ENCODE data around the gene ID3.

ID3 gene

DNA sequence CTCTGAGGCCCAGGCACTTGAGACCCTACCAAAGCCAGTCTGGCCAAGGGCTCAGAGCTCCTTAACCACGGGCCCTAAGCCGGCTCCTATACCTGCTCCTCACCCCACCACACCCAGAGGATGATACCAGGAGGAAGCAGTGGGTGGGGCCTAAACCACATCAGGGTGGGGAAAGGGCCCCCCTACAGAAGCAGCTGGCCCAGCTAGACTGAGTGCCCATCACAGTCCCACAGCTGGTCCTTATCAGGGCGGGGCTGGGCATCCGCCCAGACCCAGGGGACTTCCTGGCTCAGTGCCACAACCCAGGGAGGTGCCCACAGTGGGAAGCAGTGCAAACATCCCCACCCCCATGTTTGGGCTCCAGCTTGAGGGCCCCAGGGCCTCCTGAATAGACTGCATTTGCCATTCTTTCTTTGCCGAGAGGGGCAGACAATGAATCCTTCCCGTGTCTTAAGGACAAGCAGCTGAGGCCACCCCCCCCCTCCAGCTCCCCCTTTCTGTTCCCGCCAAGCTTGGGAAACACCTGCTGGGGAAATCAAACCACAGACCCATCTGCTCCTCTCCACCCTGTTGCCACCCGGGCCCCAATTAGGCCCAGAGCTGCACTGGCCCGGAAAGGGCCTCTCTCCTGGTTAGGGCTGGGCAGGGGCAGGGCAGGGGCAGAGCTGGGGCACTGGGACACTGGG is 34.4 kb downstream of the ID3 start:
- DNase-seq = no peak

DNA sequence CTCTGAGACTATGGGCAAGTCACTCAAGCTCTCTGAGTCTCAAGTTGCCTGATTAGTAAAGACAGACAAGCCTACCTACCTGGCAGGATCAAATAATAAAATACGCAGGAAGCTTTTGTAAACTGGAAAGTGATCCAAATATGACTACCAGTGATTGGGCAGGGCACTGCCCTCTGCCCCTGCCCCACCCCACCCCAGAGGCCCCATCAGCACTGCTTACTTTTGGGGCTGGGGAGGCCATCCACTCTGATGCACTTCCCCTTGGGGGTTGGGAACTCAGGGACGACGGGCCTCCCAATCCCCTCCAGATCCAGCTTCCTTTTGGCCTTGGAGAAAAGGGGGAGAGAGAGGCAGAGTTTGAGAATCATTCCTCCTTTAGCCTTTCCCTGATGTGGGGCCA is 35.1 kb downstream of the ID3 start:
- no peak for DNase-seq

DNA sequence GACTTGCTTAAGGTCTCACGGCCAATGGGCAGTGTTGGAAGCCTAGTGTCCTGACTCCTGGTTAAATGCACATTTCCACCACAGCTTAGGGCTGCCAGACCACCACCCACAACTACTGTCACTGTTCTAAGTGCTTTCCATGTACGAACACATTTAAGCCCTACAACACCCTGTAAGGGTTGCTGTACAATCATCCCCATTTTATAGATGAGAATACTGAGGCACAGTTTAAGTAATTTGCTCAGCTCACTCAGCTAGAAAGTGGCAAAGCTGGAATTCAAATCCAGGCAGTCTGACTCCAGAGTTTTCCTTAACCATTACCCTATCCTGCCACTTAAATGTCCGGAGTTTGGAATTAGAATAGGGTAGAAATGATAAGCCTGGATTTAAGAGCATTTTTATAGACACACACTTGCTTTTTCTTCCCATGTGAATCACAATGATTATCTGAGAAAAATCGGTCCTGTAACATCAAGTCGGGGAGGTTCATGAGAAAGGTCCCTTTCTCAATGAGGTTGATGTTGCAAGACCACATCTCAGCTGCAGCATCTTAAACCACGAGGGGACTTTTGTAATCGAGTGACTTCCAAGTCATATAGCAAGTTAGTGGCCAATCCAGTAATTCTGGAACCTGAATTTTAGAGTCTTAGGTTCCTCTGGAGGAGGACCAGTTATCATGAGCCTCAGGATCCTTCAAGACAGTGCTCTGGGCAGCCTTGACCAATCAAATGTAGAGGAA is 36.9 kb downstream of the ID3 start:
- DNase-seq = no peak

DNA sequence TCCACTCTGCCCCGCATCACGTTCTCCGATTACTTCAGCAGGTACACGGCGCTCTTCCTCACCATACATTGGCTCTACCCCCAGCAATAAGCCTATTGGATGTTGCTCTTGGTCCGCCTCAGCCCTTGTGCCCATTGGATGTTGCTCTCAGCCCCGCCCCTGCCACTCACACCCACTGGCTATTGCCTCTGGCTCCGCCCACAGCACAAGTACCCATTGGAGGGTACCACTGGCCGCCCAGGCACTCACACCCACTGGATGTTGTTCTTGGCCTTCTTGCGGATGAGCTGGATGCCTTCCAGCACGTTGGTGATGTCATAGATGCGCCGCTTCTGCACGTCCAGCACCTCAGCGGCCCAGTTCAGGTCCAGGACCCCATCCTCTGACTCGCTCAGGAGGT is 37.7 kb downstream of the ID3 start:
- DNase-seq = no peak

DNA sequence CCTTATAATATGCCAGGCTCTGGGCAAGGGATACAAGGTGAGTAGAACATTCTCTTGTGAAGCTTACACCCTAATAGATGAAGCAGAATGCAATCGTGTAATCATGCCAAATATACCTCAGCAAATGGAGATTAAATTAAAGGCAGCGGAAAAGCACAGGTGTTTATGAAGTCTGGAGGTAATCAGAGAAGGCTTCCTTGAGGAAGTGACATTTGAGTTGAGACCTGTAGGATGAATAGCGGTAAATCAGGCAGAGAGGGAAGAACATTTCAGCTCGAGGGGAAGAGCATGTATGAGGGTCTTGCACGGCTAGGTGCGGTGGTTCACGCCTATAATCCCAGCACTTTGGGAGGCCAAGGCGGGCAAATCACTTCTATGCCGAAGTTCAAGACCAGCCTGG is 41.7 kb downstream of the ID3 start:
- no peak for DNase-seq

DNA sequence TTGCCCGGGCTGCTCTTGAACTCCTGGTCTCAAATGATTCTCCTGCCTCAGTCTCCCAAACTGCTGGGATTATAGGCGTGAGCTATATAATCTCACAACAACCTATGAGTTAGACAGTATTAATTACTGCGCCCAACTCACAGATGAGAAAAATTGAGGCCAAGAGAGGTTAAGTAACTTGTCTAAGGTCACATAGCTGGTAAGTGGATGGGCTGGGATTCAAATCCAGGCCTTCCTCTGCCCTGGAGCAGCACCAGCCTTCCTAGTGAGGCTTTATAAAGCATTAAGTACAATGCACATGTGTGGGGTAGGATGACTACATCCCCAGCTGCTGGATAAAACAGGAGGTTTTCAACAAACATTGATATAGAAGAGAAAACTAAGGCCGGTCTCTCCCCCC is 43.4 kb downstream of the ID3 start:
- no peak for DNase-seq

DNA sequence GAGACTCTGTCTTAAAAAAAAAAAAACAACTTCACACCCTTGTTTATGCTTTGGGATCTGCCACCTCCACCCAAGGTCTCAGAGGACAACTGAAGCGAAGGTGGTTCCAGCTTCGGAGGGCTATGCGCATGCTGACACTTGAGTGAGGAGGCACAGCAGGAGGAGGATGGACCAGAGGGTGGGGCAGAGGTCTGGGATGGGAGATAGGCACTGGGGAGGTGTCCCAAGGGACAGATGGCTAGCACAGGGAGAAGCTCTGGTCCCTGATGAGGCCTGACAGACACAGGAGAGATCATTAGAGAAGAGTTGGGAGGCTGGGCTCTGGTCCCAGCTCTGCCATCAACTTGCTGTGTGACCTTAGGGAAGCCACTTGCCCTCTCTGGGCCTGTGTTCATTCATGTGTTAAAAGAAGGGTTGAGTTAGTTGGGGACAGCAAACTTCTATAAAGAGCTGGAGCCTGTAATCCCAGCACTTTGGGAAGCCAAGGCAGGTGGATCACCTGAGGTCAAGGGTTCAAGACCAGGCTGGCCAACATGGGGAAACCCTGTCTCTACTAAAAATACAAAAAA is 45.1 kb downstream of the ID3 start:
- DNase-seq = no peak

DNA sequence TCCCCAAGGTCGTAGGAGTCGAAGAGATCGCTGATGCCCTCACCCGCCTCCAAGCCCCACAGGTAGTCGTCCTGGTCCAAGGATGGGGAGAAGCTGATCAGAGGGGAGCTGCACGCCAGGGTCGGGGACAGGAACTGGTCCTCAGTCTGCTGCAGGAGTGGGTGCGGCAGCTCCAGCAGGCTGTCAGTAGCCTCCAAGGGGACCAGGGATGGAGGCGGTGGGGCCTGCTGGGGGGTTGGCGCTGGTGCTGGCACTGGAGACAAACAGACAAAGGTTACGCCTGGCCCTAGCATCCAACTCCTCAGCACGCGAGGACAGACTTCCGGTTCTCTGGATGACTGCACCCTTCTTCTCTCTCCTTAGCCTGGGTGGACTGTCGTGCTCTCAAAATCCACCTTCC is 49.4 kb downstream of the ID3 start:
- DNase-seq = no peak
